Hippocampal formation (tissue), 2 donors: ENCODE measurements around the gene GIPC3.
A peak's percentile ranks its signal among the peaks of the same experiment; 100 is the strongest.
"Not testable (repeated sequence)": the region's sequence is repeated elsewhere in the genome, so short reads cannot be mapped to it uniquely, and the experiment has no call there.

Experiments
- DNase-seq, 2 donors: peaks; one replicate each; lab custom pipeline; 2025; lab: John Stamatoyannopoulos, UW

The GIPC3 gene

DNA sequence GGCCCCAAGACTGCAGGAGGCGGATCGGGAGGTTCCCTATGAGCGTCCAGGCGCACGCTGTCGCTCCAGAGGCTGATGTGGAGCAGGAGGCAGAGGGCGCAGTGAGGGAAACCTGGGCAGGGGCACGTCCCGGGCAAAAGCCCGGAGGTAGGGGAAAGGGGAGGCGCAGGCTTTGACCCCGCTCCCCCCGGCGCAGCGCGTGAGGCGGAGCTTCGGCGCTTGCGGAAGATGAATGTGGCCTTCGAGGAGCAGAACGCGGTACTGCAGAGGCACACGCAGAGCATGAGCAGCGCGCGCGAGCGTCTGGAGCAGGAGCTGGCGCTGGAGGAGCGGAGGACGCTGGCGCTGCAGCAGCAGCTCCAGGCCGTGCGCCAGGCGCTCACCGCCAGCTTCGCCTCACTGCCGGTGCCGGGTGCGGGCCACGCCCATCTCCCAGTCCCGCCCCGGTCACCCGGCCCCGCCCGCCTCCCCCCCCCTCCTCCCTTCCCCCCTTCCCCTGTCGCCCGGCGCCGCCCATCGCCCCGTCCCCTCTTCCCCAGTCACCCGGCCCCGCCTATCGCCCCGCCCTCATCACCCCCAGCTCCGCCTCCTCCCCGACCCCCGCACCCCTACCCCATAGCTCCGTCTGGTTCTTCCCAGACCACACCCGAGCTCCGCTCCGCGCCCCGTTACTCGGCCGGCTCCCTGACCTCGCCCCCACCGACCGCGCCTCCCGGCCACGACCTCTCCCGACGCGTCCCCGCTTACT lies 8.4 kb upstream of the GIPC3 start:
- peak; percentile 23 to 33 for DNase-seq

DNA sequence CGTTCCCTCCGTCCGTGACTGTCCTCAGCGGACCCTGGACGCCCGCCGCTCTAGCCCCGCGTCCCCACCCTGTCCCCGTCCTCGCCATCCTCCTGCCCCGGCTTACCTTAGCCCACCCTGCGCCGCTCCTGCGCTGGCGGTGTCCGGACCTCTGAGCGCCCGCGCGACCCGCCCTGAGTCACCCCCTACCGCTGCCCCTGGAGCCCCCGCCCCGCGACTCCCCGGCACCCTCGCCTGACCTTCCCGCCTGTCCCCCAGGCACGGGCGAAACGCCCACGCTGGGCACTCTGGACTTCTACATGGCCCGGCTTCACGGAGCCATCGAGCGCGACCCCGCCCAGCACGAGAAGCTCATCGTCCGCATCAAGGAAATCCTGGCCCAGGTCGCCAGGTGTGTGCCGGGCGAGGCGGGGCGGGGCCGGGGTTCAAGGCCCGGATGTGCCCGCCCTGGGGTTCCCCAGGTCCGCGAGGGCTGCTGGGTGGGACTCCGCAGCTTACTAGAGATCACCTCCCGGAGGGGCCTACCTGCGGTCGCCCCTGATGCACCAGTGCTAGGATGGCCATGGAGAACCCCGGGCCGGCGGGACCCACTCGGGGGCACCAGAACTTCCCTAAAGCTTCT lies 7.4 kb upstream of the GIPC3 start:
- DNase-seq, result no peak

DNA sequence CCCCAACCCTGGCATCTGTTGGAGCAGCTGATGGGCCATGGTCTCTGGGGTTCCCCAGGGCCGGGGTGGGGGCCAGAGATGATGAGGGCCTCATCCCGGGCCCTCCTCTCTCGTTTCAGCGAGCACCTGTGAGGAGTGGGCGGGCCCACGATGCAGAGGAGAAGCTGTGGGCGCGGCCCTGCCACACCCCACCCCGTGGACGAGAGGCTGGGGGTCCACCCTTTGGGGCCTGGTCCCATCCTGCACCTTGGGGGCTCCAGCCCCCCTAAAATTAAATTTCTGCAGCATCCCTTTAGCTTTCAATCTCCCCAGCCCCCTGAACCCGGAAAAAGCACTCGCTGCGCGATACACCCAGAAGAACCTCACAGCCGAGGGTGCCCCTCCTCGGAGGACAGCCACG lies 6.9 kb upstream of the GIPC3 start:
- no peak for DNase-seq

DNA sequence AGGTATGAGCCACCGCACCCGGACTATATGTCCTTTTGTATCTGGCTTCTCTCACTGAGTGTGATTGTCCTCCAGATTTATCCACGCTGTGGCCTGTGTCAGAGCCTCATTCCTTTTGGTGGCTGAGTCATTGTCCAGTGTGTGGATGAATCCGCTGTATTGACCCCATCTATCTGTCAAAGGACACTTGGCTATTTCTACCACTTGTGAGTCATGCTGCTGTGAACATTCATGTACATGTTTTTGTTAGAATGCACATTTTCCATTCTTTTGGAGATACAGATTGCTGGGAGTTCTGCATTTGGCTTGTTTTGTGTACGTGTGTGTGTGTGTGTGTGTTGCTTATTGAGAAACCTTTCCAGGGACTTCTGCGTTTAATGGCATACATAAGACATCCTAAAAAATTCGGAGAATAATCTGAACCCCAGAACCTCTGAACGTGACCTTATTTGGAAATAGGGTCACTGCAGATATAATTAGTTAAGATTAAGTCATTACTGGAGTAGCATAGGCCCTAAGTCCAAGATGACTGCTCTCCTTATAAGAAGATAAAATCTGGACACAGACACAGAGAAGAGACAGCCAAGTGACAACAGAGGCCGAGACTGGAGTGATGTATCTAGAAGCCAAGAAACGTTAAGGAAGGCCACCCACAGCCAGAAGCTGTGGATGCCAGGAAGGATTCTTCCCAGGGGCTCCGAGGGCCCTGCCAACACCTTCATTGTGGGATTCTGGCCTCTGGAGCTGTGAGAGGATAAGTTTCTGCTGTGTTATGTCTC lies 4.9 kb upstream of the GIPC3 start:
- no peak for DNase-seq

DNA sequence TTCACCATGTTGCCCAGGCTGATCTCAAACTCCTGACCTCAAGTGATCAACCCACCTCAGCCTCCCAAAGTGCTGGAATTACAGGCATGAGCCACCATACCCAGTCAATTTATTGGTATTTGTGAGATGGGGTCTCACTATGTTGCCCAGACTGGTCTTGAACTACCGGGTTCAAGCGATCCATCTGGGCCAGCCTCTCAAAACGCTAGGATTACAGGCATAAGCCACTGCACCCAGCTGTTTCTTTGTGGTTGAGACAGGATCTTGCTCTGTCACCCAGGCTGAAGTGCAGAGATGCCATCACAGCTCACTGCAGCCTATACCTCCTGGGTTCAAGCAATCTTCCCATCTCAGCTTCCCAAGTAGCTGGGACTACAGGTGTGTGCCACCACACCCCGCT lies 3.5 kb upstream of the GIPC3 start:
- not testable (repeated sequence) for DNase-seq

DNA sequence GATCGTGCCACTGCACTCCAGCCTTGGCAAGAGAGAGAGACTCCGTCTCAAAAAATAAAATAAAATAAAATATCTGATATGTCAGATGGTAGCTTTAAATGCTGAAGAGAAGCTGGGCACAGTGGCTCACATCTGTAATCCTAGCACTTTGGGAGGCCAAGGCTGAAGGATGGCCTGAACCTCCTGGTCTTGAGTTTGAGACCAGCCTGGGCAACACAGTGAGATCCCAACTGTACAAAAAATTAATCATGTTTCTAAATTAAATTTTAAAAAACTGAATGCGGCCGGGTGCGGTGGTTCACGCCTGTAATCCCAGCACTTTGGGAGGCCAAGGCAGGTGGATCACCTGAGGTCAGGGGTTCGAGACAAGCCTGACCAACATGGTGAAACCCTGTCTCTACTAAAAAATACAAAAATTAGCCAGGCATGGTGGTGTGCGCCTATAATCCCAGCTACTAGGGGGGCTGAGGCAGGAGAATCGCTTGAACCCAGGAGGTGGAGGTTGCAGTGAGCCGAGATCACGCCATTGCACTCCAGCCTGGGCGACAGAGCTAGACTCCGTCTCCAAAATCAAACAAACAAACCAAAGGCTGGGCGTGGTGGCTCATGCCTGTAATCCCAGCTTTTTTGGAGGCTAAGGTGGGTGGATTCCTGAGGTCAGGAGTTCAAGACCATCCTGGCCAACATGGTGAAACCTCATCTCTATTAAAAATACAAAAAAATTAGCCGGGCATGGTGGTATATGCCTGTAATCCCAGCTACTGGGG lies 1.1 kb upstream of the GIPC3 start:
- not testable (repeated sequence) for DNase-seq

DNA sequence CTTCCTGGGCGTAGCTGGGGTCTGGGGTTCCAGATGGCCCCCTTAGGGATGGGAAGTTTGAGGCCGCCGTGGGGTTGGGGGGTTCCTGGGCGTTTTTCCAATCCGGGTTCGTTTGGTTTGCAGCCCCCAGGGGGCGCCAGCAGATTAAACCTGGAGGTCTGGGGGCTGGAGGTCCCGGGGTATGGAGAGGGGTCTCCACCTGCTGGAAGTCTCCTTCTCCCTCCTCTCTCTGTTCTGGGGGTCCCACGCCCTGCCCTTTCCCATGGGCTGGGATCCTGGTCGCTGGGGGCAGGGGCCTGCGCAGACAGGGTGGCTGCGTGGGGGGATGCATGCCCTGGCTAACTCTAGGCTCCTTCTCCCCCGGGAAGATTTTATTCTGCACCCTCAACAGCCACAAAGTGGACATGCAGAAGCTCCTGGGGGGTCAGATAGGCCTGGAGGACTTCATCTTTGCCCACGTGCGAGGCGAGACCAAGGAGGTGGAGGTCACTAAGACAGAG lies 899 bp downstream of the GIPC3 start:
- no peak for DNase-seq

DNA sequence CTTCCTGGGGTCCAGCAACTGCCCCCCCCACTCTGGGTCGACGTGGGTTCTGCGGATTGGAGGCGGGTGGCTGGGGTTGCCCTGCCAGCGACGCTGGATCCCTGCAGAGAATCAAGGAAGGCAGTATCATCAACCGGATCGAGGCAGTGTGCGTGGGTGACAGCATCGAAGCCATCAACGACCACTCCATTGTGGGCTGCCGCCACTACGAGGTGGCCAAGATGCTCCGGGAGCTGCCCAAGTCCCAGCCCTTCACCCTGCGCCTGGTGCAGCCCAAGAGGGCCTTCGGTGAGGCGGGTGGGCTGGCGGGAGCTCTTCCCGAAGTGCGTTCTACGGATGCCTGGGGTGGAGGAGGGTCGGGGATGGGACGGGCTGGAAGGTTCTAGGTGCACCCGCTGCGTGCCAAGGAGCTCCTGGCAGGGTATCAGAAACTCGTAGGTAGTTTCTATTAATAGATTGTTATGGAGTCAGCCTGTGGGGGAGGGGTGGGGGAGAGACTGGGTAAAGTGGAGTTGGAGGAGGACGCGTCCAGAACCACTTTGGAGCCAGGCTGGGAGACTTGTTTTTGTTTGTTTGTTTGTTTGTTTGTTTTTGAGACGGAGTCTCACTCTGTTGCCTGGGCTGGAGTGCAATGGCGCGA lies 1.5 kb downstream of the GIPC3 start:
- DNase-seq, result no peak

DNA sequence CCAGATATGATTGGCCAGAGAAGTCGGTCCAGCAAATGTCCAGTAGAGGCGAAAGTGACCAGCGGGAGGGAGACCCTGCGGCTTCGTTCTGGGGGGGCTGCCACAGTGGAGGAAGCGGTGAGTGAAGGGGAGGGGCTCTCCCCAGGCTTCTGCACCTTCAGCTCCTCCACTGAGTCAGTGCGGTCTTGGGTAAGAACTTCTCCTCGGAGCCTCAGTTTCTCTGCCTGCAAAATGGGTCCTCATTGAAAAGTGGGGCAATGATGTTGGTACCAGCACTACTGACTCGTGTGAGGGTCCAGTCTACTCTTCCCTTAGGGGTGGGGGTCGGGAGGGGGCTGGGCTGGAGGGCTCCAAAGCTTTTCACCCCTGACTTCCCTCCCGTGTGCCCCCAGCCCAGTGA lies 4.2 kb downstream of the GIPC3 start:
- DNase-seq, result no peak

DNA sequence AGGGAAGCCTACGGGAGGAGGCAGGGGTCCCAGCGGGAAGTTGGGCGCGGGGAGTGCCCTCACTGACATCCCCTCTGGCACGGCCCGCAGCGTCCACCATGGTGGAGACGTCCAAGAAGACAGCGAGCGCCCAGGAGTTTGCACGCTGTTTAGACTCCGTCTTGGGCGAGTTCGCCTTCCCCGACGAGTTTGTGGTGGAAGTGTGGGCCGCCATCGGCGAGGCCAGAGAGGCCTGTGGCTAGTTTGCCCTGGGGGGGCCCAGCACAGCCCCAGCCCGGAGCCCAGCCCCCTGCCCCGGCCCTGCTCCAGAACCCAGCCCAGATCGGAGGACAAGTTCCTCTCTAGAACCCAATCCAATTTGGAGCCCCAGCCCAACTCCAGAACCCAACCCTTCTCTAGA lies 4.7 kb downstream of the GIPC3 start:
- no peak for DNase-seq

DNA sequence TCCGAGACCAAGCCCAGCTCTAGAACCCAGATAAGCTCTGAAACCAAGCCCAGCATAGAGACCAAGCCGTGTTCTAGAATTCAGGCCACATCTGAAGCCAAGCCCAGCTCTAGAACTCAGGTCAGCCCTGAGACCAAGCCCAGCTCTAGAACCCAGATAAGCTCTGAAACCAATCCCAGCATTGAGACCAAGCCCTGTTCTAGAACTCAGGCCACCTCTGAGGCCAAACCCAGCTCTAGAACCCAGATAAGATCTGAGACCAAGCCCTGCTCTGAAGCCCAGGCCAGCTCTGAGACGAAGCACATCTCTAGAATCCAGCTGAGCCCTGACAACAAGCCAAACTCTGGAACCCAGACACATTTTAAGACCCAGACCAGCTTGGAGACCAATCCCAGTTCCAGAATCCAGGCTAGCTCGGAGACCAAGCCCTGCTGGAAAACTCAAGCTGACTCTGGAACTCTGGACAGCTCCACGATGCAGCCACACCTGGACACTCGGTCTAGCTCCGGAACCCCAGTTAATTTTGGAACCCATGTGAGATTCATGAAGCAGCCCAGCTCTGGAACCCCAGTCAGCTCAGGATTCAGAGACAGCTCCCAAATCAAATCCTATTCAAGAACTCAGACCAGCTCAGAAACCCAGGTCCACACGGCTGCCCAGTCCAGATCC lies 5.8 kb downstream of the GIPC3 start:
- DNase-seq, result no peak

DNA sequence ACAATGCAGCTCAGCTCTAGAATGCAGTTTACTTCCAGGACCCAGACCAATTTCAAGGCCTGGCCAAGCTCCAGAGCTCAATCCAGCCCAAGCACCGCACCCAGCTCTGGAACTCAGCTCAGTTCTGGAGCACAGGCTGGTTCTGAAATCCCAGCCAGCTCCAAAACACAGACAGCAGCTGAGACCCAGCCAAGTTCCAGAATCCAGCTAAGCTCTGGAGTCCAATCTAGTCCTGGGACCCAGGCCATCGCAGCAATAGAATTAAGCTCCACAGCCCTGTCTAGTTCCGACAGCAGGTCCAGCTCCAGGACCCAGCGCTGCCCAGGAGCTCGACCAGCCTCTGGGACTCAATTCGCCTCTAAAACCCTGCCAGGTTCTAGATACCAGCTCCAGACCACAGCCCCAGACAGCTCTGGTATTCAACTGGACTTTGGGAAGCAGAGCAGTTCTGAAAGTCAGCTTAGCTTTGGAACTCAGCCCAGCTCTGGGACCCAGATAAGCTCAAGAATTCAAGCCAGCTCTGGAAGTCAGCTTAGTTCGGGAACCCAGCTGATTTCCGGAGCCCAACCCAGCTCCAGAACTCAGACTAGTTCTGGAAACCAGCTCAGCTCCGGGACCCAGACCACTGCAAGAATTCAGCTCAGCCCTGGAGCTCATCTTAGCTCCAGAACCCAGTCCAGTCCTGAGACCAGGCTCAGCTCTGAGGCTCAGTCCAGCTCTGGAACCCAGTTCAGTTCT lies 6.8 kb downstream of the GIPC3 start:
- no peak for DNase-seq

DNA sequence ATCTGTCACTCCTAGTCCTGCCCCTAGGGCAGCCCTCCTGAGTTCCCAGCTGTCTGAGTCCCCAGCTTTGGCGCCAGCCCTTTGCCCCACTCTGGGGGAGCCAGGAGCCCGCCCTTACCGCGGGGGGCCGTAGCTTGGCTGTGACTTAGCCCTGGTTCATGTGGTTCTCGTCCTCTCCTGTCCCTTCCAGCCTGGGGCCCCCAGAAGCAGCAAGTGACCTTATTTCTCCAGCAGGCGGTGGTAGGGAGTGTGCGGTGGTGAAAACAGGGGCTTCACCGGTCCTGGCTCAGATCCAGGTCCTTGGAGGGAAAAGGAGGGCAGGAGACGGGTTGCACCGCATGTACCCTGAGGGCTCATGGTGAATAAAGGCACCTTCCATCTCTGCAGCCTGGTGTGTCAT lies 7.9 kb downstream of the GIPC3 start:
- no peak for DNase-seq

DNA sequence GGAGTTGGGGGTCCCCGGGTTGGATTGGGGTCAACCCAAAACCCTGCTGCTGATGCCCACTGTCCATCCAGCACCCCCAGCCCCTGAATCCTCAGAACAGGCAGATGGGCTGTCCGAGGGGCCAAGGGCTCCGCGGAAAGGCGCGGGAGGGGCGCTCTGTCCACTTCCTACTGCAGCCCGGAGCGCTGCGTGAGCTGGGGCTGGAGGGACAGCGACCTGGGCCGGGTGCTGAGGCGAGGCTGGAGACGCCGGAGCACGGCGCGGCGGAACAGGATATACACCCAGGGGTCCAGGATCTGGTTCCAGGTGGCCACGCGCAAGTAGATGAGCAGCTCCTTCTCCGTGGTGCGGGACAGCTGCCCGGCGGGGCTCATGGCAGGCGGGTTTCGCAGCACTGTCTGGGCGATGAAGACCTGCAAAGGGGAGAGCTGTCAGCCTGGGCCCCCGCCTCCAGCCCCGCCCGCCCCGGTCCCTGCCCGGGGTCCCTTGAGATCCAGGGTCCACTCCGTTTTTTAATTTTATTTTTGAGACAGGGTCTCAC lies 10.3 kb downstream of the GIPC3 start:
- no peak for DNase-seq

DNA sequence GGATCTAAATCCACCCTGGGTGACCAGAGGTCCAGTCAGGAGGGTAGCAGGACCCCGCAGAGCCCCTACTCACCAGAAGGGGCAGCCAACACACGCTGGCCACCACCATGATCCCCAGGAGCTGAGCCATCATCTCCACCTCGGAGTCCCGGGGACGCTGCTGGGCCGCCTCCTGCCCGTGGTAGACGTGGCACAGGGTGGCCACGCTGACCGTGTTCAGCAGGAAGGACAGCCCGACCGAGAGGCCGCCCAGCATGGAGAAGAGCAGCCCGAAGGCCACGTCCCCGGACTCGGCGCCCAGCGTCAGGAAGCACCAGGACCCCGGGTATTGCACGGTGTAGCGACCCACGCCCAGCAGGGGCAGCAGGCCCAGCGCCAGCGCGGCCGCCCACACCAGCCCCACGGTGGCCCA lies 14.5 kb downstream of the GIPC3 start:
- DNase-seq, result no peak

DNA sequence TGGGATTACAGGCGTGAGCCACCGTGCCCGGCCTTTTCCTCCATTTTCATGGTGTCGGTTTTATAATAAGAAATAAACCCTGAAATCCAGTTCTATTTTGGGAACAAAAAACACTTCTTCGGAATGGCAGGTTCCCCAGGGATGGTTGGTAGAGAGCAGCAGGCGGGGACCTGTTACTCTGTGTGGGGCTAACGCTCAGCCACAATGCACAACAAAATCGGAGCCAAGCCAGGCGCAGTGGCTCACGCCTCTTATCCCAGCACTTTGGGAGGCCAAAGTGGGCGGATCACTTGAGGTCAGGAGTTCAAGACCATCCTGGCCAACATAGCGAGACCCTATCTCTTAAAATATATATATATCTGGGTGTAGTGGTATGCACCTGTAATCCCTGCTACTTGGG lies 15.7 kb downstream of the GIPC3 start:
- no peak for DNase-seq

DNA sequence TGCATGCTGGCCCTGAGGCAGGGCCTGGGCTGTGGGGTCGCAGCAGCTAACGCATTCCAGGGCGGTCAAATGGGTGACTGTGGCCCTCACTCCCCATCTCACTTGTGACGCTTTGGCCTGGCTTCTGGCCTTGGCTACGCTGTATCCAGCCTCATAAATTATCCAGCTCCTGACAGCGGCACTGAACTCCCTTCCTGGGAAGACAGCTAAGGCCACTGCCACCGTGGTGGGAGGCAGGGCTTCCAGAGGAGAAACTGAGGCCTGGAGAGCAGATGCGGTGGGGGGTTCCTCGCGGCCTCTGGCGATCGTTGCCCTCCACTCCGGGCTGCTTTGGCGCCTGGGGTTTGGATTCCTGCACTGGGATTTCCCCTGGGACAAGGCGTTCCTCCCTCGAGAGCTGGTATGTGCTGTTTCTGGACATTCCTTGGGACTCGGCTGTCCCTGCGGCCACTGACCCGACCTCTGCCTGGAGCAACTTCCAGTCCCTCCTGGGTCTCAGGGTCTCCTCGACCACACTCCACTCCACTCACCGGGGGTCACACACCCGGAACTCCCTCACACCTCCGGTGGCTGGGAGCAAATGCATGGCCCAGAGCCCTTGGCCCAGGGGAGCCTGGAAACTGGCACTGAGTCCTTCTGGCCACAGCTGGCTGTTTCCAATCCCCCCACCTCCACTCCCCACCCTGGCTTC lies 18.0 kb downstream of the GIPC3 start:
- DNase-seq, result no peak

DNA sequence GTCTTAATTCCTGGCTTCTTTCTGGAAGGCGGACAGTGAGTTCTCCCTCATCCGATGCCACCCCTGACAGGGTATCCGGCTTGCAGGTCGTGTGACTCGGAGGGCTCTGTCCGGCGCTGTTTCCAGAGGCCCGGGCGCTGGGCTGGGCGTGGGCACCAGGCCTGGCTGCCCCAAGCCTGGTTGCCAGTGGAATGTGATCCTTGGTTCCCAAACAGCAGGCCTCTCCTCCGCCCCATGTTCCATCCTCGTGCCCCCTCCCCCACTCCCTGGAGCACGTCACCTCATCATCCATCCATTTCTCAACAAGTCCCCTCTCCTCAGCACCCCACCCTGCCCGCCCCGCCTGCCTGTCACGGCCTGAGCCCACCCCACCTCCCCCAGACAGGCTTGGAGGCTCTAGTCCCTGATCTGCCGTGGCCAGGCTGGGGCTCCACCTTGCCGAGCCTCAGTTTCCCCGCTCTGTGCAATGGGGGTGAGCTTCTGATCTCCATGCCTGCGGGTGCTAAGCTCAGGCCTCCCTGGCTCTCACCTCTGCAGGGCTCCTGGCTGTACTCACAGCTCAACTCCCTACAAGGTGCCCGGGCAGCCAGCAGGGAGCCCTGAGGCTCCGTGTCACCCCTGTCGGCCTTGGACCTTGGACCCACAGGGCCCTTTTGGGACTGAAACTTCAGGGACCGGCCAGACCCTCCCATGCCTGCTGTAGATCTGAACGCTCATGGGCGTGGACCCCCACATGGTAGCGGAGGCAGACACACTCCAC lies 19.1 kb downstream of the GIPC3 start:
- no peak for DNase-seq

DNA sequence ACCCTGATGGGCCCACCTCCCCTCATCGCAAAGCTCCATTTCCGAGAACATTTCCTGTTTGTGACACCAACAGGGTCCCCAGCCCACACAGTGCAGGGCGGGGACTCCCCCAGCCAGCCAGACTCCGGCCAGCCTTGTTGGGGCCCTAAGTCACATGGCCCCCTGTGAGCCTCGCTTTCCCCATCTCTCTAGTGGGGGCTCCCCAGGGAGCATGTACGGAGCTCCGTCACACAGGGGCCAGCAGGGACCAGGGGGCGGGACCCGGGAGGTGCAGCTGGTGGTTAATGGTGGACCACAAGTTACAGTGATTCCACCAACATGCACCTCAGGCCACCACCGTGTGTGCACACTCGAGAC lies 19.7 kb downstream of the GIPC3 start:
- DNase-seq, result no peak
